A673 (cell line): ENCODE measurements around the gene HELZ2. TPM values are rescaled to one million over a fixed set of nuclear protein-coding genes. Genes with fewer than 3 reads are reported as not detected.

Source experiments
- BruUV-seq: library from RNA; stranded (reverse); fragments of 400-500 nt; replicated peaks from 2 replicates; lab custom pipeline; 2021; lab: Mats Ljungman, UMichigan
- CTCF ChIA-PET: fragments of 300-600 bp; sonication (Branson Sonifier 250); formaldehyde crosslinking; loops from one replicate; lab custom pipeline; 2022; ENCODE audit warnings: antibody characterized with exemption; lab: Charles Lee
- POLR2A ChIA-PET: fragments of 300-600 bp; sonication (Branson Sonifier 250); formaldehyde crosslinking; loops from one replicate; lab custom pipeline; 2022; ENCODE audit warnings: antibody characterized with exemption; ENCODE audit not compliant: low non-redundant PET; lab: Charles Lee
- DNase-seq: peaks from one replicate; pipeline ENCODE4 v3.0.0-alpha.2; 2015; ENCODE audit warnings: low spot score
- H3K27ac ChIP-seq: fragments of 200-600 bp; sonication (generic); 2 replicates; pipeline ENCODE4 v1.5.1; 2016; ENCODE audit warnings: mixed run types, low read depth, mild to moderate bottlenecking, mixed read lengths, antibody characterized with exemption, low read length; ENCODE audit not compliant: poor library complexity, severe bottlenecking
- H3K27me3 ChIP-seq: fragments of 200-600 bp; sonication (generic); replicated peaks from 2 replicates; pipeline ENCODE4 v1.6.1; 2017; ENCODE audit warnings: mixed run types, low read depth, mild to moderate bottlenecking, mixed read lengths, antibody characterized with exemption, low read length; ENCODE audit not compliant: insufficient read depth, poor library complexity
- H3K36me3 ChIP-seq: fragments of 200-600 bp; sonication (generic); 2 replicates; pipeline ENCODE4 v1.6.1; 2016; ENCODE audit warnings: mixed run types, mild to moderate bottlenecking, mixed read lengths, antibody characterized with exemption, low read length; ENCODE audit not compliant: insufficient read depth, poor library complexity, severe bottlenecking
- H3K4me1 ChIP-seq: fragments of 200-600 bp; sonication (generic); 2 replicates; pipeline ENCODE4 v1.6.1; 2017; ENCODE audit warnings: mixed run types, mild to moderate bottlenecking, mixed read lengths, antibody characterized with exemption, low read length; ENCODE audit not compliant: insufficient read depth, poor library complexity, severe bottlenecking
- H3K4me3 ChIP-seq: fragments of 200-600 bp; sonication (generic); 2 replicates; pipeline ENCODE4 v1.5.1; 2016; ENCODE audit warnings: low read depth, mixed run types, mild to moderate bottlenecking, mixed read lengths, low read length; ENCODE audit not compliant: poor library complexity, severe bottlenecking
- H3K9me3 ChIP-seq: fragments of 200-600 bp; sonication (generic); 2 replicates; pipeline ENCODE4 v1.6.1; 2016; ENCODE audit warnings: mixed run types, low read depth, mild to moderate bottlenecking, mixed read lengths, antibody characterized with exemption, low read length; ENCODE audit not compliant: poor library complexity, severe bottlenecking
- CTCF ChIP-seq: fragments of 300-800, 200-600 bp; sonication (generic); conservative IDR thresholded peaks from 2 replicates; pipeline ENCODE4 v1.5.1; 2017; ENCODE audit warnings: low read depth, mild to moderate bottlenecking, antibody characterized with exemption, low read length, moderate library complexity, mixed read lengths
- EZH2 ChIP-seq: fragments of 200-600 bp; sonication (generic); IDR thresholded peaks from 2 replicates; pipeline ENCODE4 v1.6.1; 2017; ENCODE audit warnings: borderline replicate concordance, low read depth, mild to moderate bottlenecking, mixed read lengths, antibody characterized with exemption, low read length; ENCODE audit not compliant: poor library complexity, severe bottlenecking
- intact Hi-C: fragments of 100-400 bp; cut with micrococcal nuclease; formaldehyde crosslinking; loops from one replicate; pipeline ENCODE4 v1.10.0; 2022; ENCODE audit not compliant: unreplicated experiment
- total RNA-seq: library from RNA; stranded (reverse); gene quantifications from 2 replicates; pipeline ENCODE4 v1.2.3, GENCODE V29; 2021

Gene HELZ2
- total RNA-seq, 1 experiment from 2014 or later: 21.0 TPM

- CTCF ChIA-PET: interaction anchor here (0.6 kb wide), 1 partner anchor 444 kb away, joined by 4 read pairs; no protein-coding TSS in a partner anchor
- TF ChIP-seq CTCF (no peak), EZH2 (no peak)
- POLR2A ChIA-PET: no interaction called here
Measured at GRCh38 chr20:63529861-63530787, 43.9 kb downstream of the HELZ2 start.

GRCh38 chr20:63529180-63529860, 44.7 kb downstream of the HELZ2 start:
- Histone ChIP-seq H3K9me3 (no peaks in the 10 kb centered on the region), H3K36me3 (no peaks in the 10 kb centered on the region), H3K27me3 (peaks cover 13% of the 10 kb centered on the region), H3K4me1 (no peaks in the 10 kb centered on the region), H3K4me3 (no peak overlapping the region), H3K27ac (no peak overlapping the region)
- intact Hi-C loops: no loop called here
- no peak for DNase-seq
- ChIA-PET CTCF (interaction anchor here (0.6 kb wide), 1 partner anchor 444 kb away, joined by 4 read pairs; no protein-coding TSS in a partner anchor), POLR2A (interaction anchor here (1.0 kb wide), 1 partner anchor 9 kb away, joined by 4 read pairs; the partner anchor contains the start of gene PPDPF)
- TF ChIP-seq EZH2: no peak
- BruUV-seq: no TSS peak

More at GRCh38 chr20:63529861-63530787, 43.9 kb downstream of the HELZ2 start:
- peaks cover 13% of the 10 kb centered on the region for H3K27me3 ChIP-seq
- intact Hi-C loops: no loop called here
- DNase-seq: no peak
- H3K9me3 ChIP-seq: no peaks in the 10 kb centered on the region
- H3K27ac ChIP-seq: no peak overlapping the region
- no peak overlapping the region for H3K4me3 ChIP-seq
- no peaks in the 10 kb centered on the region for H3K4me1 ChIP-seq
- no TSS peak for BruUV-seq
- H3K36me3 ChIP-seq: no peaks in the 10 kb centered on the region

GRCh38 chr20:63527184-63527583, 46.9 kb downstream of the HELZ2 start:
- POLR2A ChIA-PET: no interaction called here

More at GRCh38 chr20:63527184-63527583, 46.9 kb downstream of the HELZ2 start:
- Histone ChIP-seq H3K4me3 (no peak overlapping the region), H3K4me1 (no peaks in the 10 kb centered on the region), H3K36me3 (peaks cover 16% of the 10 kb centered on the region), H3K27me3 (peaks cover 13% of the 10 kb centered on the region), H3K9me3 (peaks cover 8% of the 10 kb centered on the region), H3K27ac (no peak overlapping the region)
- CTCF ChIA-PET: no interaction called here
- no TSS peak for BruUV-seq
- no peak for TF ChIP-seq EZH2
- TF ChIP-seq CTCF: no peak
- intact Hi-C loops: no loop called here
- DNase-seq: no peak
